HCT116 (cell line): Measurements from ENCODE around the gene RNF175. TPM values are rescaled to one million over a fixed set of nuclear protein-coding genes. Genes with fewer than 3 reads are reported as not detected.

ENCODE experiments used
- ATAC-seq: fragments of 200-7000 bp; cut with Tn5 transposase; 2 replicates; pipeline ENCODE4 v1.9.1; 2020; ENCODE audit warnings: mild to moderate bottlenecking, moderate library complexity
- BruUV-seq: library from RNA; stranded (reverse); fragments of 400-500 nt; replicated peaks from 2 replicates; lab custom pipeline; 2021; lab: Mats Ljungman, UMichigan
- CTCF ChIA-PET: fragments of 300-600 bp; sonication (Branson Sonifier 250); formaldehyde crosslinking; loops from one replicate; lab custom pipeline; 2021; ENCODE audit warnings: antibody characterized with exemption; lab: Charles Lee
- POLR2A ChIA-PET: fragments of 300-600, 350-600 bp; sonication (Branson Sonifier 250); formaldehyde crosslinking; loops from one replicate; lab custom pipeline; 2021; ENCODE audit warnings: antibody characterized with exemption; lab: Charles Lee
- RAD21 ChIA-PET, 2 experiments: fragments of 300-600 bp; sonication (Branson Sonifier 250); formaldehyde crosslinking; loops; one replicate each; lab custom pipeline; 2023; ENCODE audit warnings: low total read pairs in 2 of 2; ENCODE audit not compliant: uncharacterized antibody in 2 of 2, unreplicated experiment in 2 of 2, low non-redundant PET in 1 of 2; lab: Charles Lee
- DNase-seq: peaks from one replicate; pipeline ENCODE4 v3.0.0-alpha.2; 2010; ENCODE audit warnings: low read depth, low spot score
- H2AFZ ChIP-seq: fragments of 200-600 bp; shearing (Covaris generic), sonication (generic); 2 replicates; pipeline ENCODE4 v1.6.1; 2017; ENCODE audit warnings: low read depth, mixed run types, mixed read lengths, antibody characterized with exemption, low read length; ENCODE audit not compliant: poor library complexity, severe bottlenecking
- H3K27ac ChIP-seq: 2 replicates; pipeline ENCODE4 v1.5.1; 2012; ENCODE audit warnings: low read depth, low read length
- H3K27me3 ChIP-seq: fragments of 200-600 bp; sonication (generic); 2 replicates; pipeline ENCODE4 v1.6.1; 2016; ENCODE audit warnings: mixed run types, low read length, mixed read lengths; ENCODE audit not compliant: insufficient read depth
- H3K36me3 ChIP-seq, 2 experiments: fragments of 200-500 bp in 1 of 2; fragments of 200-600 bp in 1 of 2; sonication (Bioruptor generic) in 1 of 2; sonication (generic) in 1 of 2; 2 replicates each; pipeline versions ENCODE4 v1.5.1 to v1.6.1; 2014 to 2016; ENCODE audit warnings: low read length in 2 of 2, inconsistent platforms in 1 of 2, mixed read lengths in 1 of 2, mixed run types in 1 of 2; ENCODE audit not compliant: insufficient read depth in 2 of 2, control insufficient read depth in 1 of 2
- H3K4me1 ChIP-seq, 2 experiments: fragments of 200-600 bp in 1 of 2; sonication (generic) in 1 of 2; 2 replicates each; pipeline versions ENCODE4 v1.5.1 to v1.6.1; 2012 to 2017; ENCODE audit warnings: low read length in 2 of 2, inconsistent platforms in 1 of 2, mild to moderate bottlenecking in 1 of 2, mixed read lengths in 1 of 2, mixed run types in 1 of 2, moderate library complexity in 1 of 2; ENCODE audit not compliant: insufficient read depth in 2 of 2, control insufficient read depth in 1 of 2
- H3K4me2 ChIP-seq: fragments of 200-600 bp; sonication (generic); 2 replicates; pipeline ENCODE4 v1.6.1; 2017; ENCODE audit warnings: mixed run types, low read length, mixed read lengths
- H3K4me3 ChIP-seq, 2 experiments: fragments of 200-600 bp in 1 of 2; sonication (generic) in 1 of 2; replicated peaks in 1 of 2; 2 replicates each; pipeline ENCODE4 v1.5.1; 2011 to 2016; ENCODE audit warnings: low read length in 2 of 2, control low read depth in 1 of 2, low read depth in 1 of 2, mild to moderate bottlenecking in 1 of 2, mixed read lengths in 1 of 2, mixed run types in 1 of 2
- H3K79me2 ChIP-seq: fragments of 200-600 bp; sonication (generic); 2 replicates; pipeline ENCODE4 v1.6.1; 2017; ENCODE audit warnings: mild to moderate bottlenecking, mixed run types, low read length, moderate library complexity, mixed read lengths; ENCODE audit not compliant: insufficient read depth
- H3K9ac ChIP-seq: fragments of 200-600 bp; sonication (generic); 2 replicates; pipeline ENCODE4 v1.6.1; 2016; ENCODE audit warnings: low read length, mixed read lengths
- H3K9me2 ChIP-seq: fragments of 200-600 bp; sonication (generic), shearing (Covaris generic); 2 replicates; pipeline ENCODE4 v1.6.1; 2017; ENCODE audit warnings: mixed run types, mild to moderate bottlenecking, moderate library complexity; ENCODE audit not compliant: insufficient read depth
- H3K9me3 ChIP-seq, 2 experiments: fragments of 200-500 bp in 1 of 2; fragments of 200-600 bp in 1 of 2; sonication (Bioruptor generic) in 1 of 2; sonication (generic) in 1 of 2; 2 replicates each; pipeline ENCODE4 v1.6.1; 2014 to 2017; ENCODE audit warnings: low read length in 2 of 2, mixed read lengths in 2 of 2, inconsistent platforms in 1 of 2, low read depth in 1 of 2, mild to moderate bottlenecking in 1 of 2, mixed run types in 1 of 2, moderate library complexity in 1 of 2; ENCODE audit not compliant: control insufficient read depth in 1 of 2, insufficient read depth in 1 of 2
- H4K20me1 ChIP-seq: fragments of 200-600 bp; sonication (generic), shearing (Covaris generic); 2 replicates; pipeline ENCODE4 v1.6.1; 2017; ENCODE audit warnings: mixed run types, mild to moderate bottlenecking, moderate library complexity; ENCODE audit not compliant: insufficient read depth
- ATF3 ChIP-seq: IDR thresholded peaks from 2 replicates; pipeline ENCODE4 v1.6.1; 2012
- CBX3 ChIP-seq: IDR thresholded peaks from 2 replicates; pipeline ENCODE4 v1.6.1; 2012; ENCODE audit warnings: low read depth
- CTCF ChIP-seq, 3 experiments: fragments of 200-600 bp in 1 of 3; sonication (generic) in 1 of 3; IDR thresholded peaks in 2 of 3; conservative IDR thresholded peaks in 1 of 3; 2 replicates each; pipeline ENCODE4 v1.5.1; 2012 to 2017; ENCODE audit warnings: low read depth in 2 of 3, low read length in 2 of 3, antibody characterized with exemption in 1 of 3, borderline replicate concordance in 1 of 3, control low read depth in 1 of 3, mild to moderate bottlenecking in 1 of 3, mixed read lengths in 1 of 3, mixed run types in 1 of 3, moderate library complexity in 1 of 3; ENCODE audit not compliant: insufficient read depth in 1 of 3
- ELF1 ChIP-seq: IDR thresholded peaks from 2 replicates; pipeline ENCODE4 v1.6.1; 2012; ENCODE audit warnings: low read depth, borderline replicate concordance
- EZH2 ChIP-seq: fragments of 200-600 bp; sonication (generic); IDR thresholded peaks from 2 replicates; pipeline ENCODE4 v1.6.1; 2017; ENCODE audit warnings: antibody characterized with exemption, mixed run types
- FOSL1 ChIP-seq: IDR thresholded peaks from 2 replicates; pipeline ENCODE4 v1.6.1; 2012; ENCODE audit warnings: low read depth
- JUND ChIP-seq: IDR thresholded peaks from 2 replicates; pipeline ENCODE4 v1.6.1; 2012
- MAX ChIP-seq: IDR thresholded peaks from 2 replicates; pipeline ENCODE4 v1.6.1; 2012
- POLR2AphosphoS5 ChIP-seq: IDR thresholded peaks from 2 replicates; pipeline ENCODE4 v1.6.1; 2011; ENCODE audit warnings: mild to moderate bottlenecking, low read depth, low read length, moderate library complexity
- REST ChIP-seq: IDR thresholded peaks from 2 replicates; pipeline ENCODE4 v1.6.1; 2012; ENCODE audit warnings: low read depth
- SRF ChIP-seq: IDR thresholded peaks from 2 replicates; pipeline ENCODE4 v1.6.1; 2012; ENCODE audit warnings: low read depth
- TCF7L2 ChIP-seq: IDR thresholded peaks from 2 replicates; pipeline ENCODE4 v1.7.0; 2011; ENCODE audit warnings: borderline replicate concordance, inconsistent platforms; ENCODE audit not compliant: insufficient read depth, insufficient read length; ENCODE audit errors: extremely low read depth
- ZFX ChIP-seq: fragments of 450-650 bp; IDR thresholded peaks from 2 replicates; pipeline ENCODE4 v1.6.1; 2017
- ZNF274 ChIP-seq: fragments of 200-500 bp; sonication (Bioruptor generic); IDR thresholded peaks from 2 replicates; pipeline ENCODE4 v1.6.1; 2014; ENCODE audit warnings: mild to moderate bottlenecking, low read depth, low read length, inconsistent platforms
- intact Hi-C: fragments of 100-400 bp; cut with micrococcal nuclease; formaldehyde crosslinking; loops from 2 replicates; pipeline ENCODE4 v1.10.0; 2022
- total RNA-seq: library from RNA; stranded (reverse); gene quantifications from one replicate; pipeline ENCODE4 v1.2.1, GENCODE V29; 2021; ENCODE audit not compliant: unreplicated experiment

RNF175 gene
- total RNA-seq, 1 experiment from 2014 or later, result not detected

DNA sequence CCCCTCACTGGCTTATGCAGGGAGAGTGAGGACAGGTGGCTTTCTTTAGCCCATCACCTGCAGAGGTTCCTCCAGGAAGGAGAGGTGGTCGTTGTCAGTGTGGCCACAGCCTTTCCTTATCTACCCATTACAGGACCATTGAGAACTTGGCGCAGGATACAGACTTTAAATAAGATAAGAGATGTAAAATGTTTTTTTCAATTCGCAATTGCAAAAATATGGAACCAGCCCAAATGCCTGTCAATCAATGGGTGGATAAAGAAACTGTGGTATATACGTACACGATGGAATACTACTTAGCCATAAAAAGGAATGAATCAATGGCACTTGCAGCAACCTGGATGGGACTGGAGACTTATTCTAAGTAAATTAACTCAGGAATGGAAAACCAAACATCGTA lies 6.9 kb upstream of the RNF175 start:
- no peak overlapping the region for H3K4me3 ChIP-seq
- ChIA-PET POLR2A (no interaction called here), CTCF (no interaction called here), RAD21 (no interaction called here)
- H3K4me2 ChIP-seq, result no peak overlapping the region
- no peak overlapping the region for H3K9ac ChIP-seq
- TF ChIP-seq FOSL1, result no peak
- TF ChIP-seq EZH2, result no peak
- no peak for TF ChIP-seq MAX
- TF ChIP-seq ELF1, result no peak
- no peak for TF ChIP-seq ATF3
- TF ChIP-seq CTCF (IDR thresholded peaks at IDR 0.05 in 2 of 3, conservative IDR thresholded peaks at IDR 0.05 in 1 of 3; ENCODE audit: borderline replicate concordance in 1 of 3, insufficient read depth in 1 of 3, low read depth in 2 of 3, low read length in 2 of 3), result no peak
- TF ChIP-seq POLR2AphosphoS5, result no peak
- TF ChIP-seq ZNF274, result no peak
- TF ChIP-seq JUND, result no peak
- TF ChIP-seq CBX3, result no peak
- no peak for TF ChIP-seq REST
- TF ChIP-seq ZFX, result no peak
- no peak for TF ChIP-seq SRF
- no peak for TF ChIP-seq TCF7L2
- ATAC-seq (no peak), DNase-seq (no peak)
- BruUV-seq, result no TSS peak
- no peaks in the 10 kb centered on the region for H3K4me1 ChIP-seq
- no peaks in the 10 kb centered on the region for H3K9me2 ChIP-seq
- no peaks in the 10 kb centered on the region for H4K20me1 ChIP-seq
- no peak overlapping the region for H3K27ac ChIP-seq
- H3K9me3 ChIP-seq, result no peaks in the 10 kb centered on the region
- H3K79me2 ChIP-seq, result no peaks in the 10 kb centered on the region
- no peaks in the 10 kb centered on the region for H3K36me3 ChIP-seq
- intact Hi-C loops, result no loop called here
- no peaks in the 10 kb centered on the region for H3K27me3 ChIP-seq
- no peak overlapping the region for H2AFZ ChIP-seq
